ENCODE data around the gene ADA.

The ADA gene

GRCh38 chr20:44624152-44624551, 27.3 kb downstream of the ADA start:
- no peak for DNase-seq (ENCODE audit: low read depth)

- DNase-seq (ENCODE audit: low read depth): no peak
Measured at GRCh38 chr20:44622501-44623270, 28.8 kb downstream of the ADA start.

GRCh38 chr20:44621939-44622338, 29.6 kb downstream of the ADA start:
- DNase-seq (ENCODE audit: low read depth): no peak

GRCh38 chr20:44621325-44621724, 30.2 kb downstream of the ADA start:
- no peak for DNase-seq (ENCODE audit: low read depth)

GRCh38 chr20:44620030-44620429, 31.5 kb downstream of the ADA start:
- no peak for DNase-seq (ENCODE audit: low read depth)

- DNase-seq (ENCODE audit: low read depth): no peak
Measured at GRCh38 chr20:44619294-44619693, 32.2 kb downstream of the ADA start.

- DNase-seq (ENCODE audit: low read depth): peak; percentile 35
Measured at GRCh38 chr20:44618318-44618731, 33.2 kb downstream of the ADA start.

GRCh38 chr20:44616604-44616964, 34.9 kb downstream of the ADA start:
- DNase-seq (ENCODE audit: low read depth): no peak

GRCh38 chr20:44615876-44616603, 35.5 kb downstream of the ADA start:
- no peak for DNase-seq (ENCODE audit: low read depth)

- no peak for DNase-seq (ENCODE audit: low read depth)
Measured at GRCh38 chr20:44615169-44615791, 36.2 kb downstream of the ADA start.

- no peak for DNase-seq (ENCODE audit: low read depth)
Measured at GRCh38 chr20:44614525-44614924, 37.0 kb downstream of the ADA start.

- DNase-seq (ENCODE audit: low read depth): no peak
Measured at GRCh38 chr20:44613575-44613974, 37.9 kb downstream of the ADA start.

GRCh38 chr20:44610313-44610962, 41.1 kb downstream of the ADA start:
- no peak for DNase-seq (ENCODE audit: low read depth)

GRCh38 chr20:44609516-44610312, 41.8 kb downstream of the ADA start:
- DNase-seq (ENCODE audit: low read depth): peak; percentile 82

- no peak for DNase-seq (ENCODE audit: low read depth)
Measured at GRCh38 chr20:44609006-44609515, 42.4 kb downstream of the ADA start.

GRCh38 chr20:44606725-44607441, 44.6 kb downstream of the ADA start:
- DNase-seq (ENCODE audit: low read depth): no peak

GRCh38 chr20:44603327-44603726, 48.2 kb downstream of the ADA start:
- no peak for DNase-seq (ENCODE audit: low read depth)

GRCh38 chr20:44601801-44602204, 49.7 kb downstream of the ADA start:
- no peak for DNase-seq (ENCODE audit: low read depth)

- DNase-seq (ENCODE audit: low read depth): no peak
Measured at GRCh38 chr20:44601236-44601671, 50.2 kb downstream of the ADA start.

GRCh38 chr20:44600758-44601201, 50.7 kb downstream of the ADA start:
- DNase-seq (ENCODE audit: low read depth): no peak

- no peak for DNase-seq (ENCODE audit: low read depth)
Measured at GRCh38 chr20:44600301-44600700, 51.2 kb downstream of the ADA start.
